ENCODE measurements around the gene CCDC71. TPM values are rescaled to one million over a fixed set of nuclear protein-coding genes. Genes with fewer than 3 reads are reported as not detected.

CCDC71 gene
- total RNA-seq, 1 experiment from 2014 or later: 17.8 TPM

GRCh38 chr3:49162751-49163419, 3.2 kb downstream of the CCDC71 start:
- TF ChIP-seq CTCF (conservative IDR thresholded peaks at IDR 0.05): no peak
- H3K79me2 ChIP-seq (ENCODE audit: low read depth): peaks cover 24% of the 10 kb centered on the region
- ChIA-PET CTCF (no interaction called here), POLR2A (ENCODE audit: unreplicated experiment) (interaction anchor here (0.7 kb wide), 1 partner anchor 138 kb away, joined by 7 read pairs; no protein-coding TSS in a partner anchor)
- no peaks in the 10 kb centered on the region for H3K27me3 ChIP-seq (ENCODE audit: insufficient read depth, low read depth)
- peaks cover 7% of the 10 kb centered on the region; the same call in 1 of the 2 replicates for H3F3A ChIP-seq (ENCODE audit: insufficient read depth, low read depth)
- no peaks in the 10 kb centered on the region for H3K9me3 ChIP-seq (ENCODE audit: insufficient read depth, low read depth)
- no peaks in the 10 kb centered on the region for H3K9me2 ChIP-seq (ENCODE audit: insufficient read depth)
- no TSS peak for BruUV-seq (replicated peaks)
- H3K4me1 ChIP-seq (replicated peaks; ENCODE audit: insufficient read depth): peaks cover 13% of the 10 kb centered on the region; the same call in 1 of the 2 replicates
- no peak overlapping the region for H3K4me3 ChIP-seq
- peaks cover 8% of the 10 kb centered on the region; the same call in 1 of the 2 replicates for H3K36me3 ChIP-seq (ENCODE audit: low read depth)
- H4K20me1 ChIP-seq (ENCODE audit: insufficient read depth): no peaks in the 10 kb centered on the region
- no peak overlapping the region for H2AFZ ChIP-seq
- DNase-seq: no peak
- no peak overlapping the region for H3K27ac ChIP-seq
- H3K4me2 ChIP-seq: no peak overlapping the region
- intact Hi-C loops (cut with micrococcal nuclease; ENCODE audit: unreplicated experiment): no loop called here

- intact Hi-C loops (cut with micrococcal nuclease; ENCODE audit: unreplicated experiment): no loop called here
- no peak overlapping the region for H3K4me3 ChIP-seq
- no peaks in the 10 kb centered on the region for H3K9me3 ChIP-seq (ENCODE audit: insufficient read depth, low read depth)
- no peak overlapping the region for H3K27ac ChIP-seq
- H3K4me1 ChIP-seq (replicated peaks; ENCODE audit: insufficient read depth): peaks cover 13% of the 10 kb centered on the region; the same call in 1 of the 2 replicates
- DNase-seq: no peak
- H3K27me3 ChIP-seq (ENCODE audit: insufficient read depth, low read depth): no peaks in the 10 kb centered on the region
- ChIA-PET CTCF (no interaction called here), POLR2A (ENCODE audit: unreplicated experiment) (interaction anchor here (0.7 kb wide), 1 partner anchor 138 kb away, joined by 7 read pairs; no protein-coding TSS in a partner anchor)
- H3K79me2 ChIP-seq (ENCODE audit: low read depth): peaks cover 24% of the 10 kb centered on the region
- H4K20me1 ChIP-seq (ENCODE audit: insufficient read depth): no peaks in the 10 kb centered on the region
- no peaks in the 10 kb centered on the region for H3K9me2 ChIP-seq (ENCODE audit: insufficient read depth)
- no peak overlapping the region for H3K4me2 ChIP-seq
- H3F3A ChIP-seq (ENCODE audit: insufficient read depth, low read depth): peaks cover 10% of the 10 kb centered on the region; the same call in 1 of the 2 replicates
- TF ChIP-seq EZH2 (IDR thresholded peaks at IDR 0.05; ENCODE audit: low read depth) (no peak), CTCF (conservative IDR thresholded peaks at IDR 0.05) (no peak)
- BruUV-seq (replicated peaks): no TSS peak
- H2AFZ ChIP-seq: no peak overlapping the region
- H3K36me3 ChIP-seq (ENCODE audit: low read depth): peaks cover 8% of the 10 kb centered on the region; the same call in 1 of the 2 replicates
Observed at GRCh38 chr3:49161808-49162530, 4.2 kb downstream of the CCDC71 start.

GRCh38 chr3:49161197-49161596, 4.9 kb downstream of the CCDC71 start:
- H3K4me1 ChIP-seq (replicated peaks; ENCODE audit: insufficient read depth): peaks cover 8% of the 10 kb centered on the region; the same call in 1 of the 2 replicates
- peaks cover 19% of the 10 kb centered on the region for H3K79me2 ChIP-seq (ENCODE audit: low read depth)
- peaks cover 10% of the 10 kb centered on the region; the same call in 1 of the 2 replicates for H3F3A ChIP-seq (ENCODE audit: insufficient read depth, low read depth)
- no peak overlapping the region for H3K27ac ChIP-seq
- no peak overlapping the region for H3K4me3 ChIP-seq
- no peaks in the 10 kb centered on the region for H3K9me3 ChIP-seq (ENCODE audit: insufficient read depth, low read depth)
- ChIA-PET POLR2A (ENCODE audit: unreplicated experiment) (no interaction called here), CTCF (no interaction called here)
- H3K36me3 ChIP-seq (ENCODE audit: low read depth): peaks cover 8% of the 10 kb centered on the region; the same call in 1 of the 2 replicates
- no peaks in the 10 kb centered on the region for H3K9me2 ChIP-seq (ENCODE audit: insufficient read depth)
- H3K4me2 ChIP-seq: no peak overlapping the region
- H3K27me3 ChIP-seq (ENCODE audit: insufficient read depth, low read depth): no peaks in the 10 kb centered on the region
- intact Hi-C loops (cut with micrococcal nuclease; ENCODE audit: unreplicated experiment): no loop called here
- no peaks in the 10 kb centered on the region for H4K20me1 ChIP-seq (ENCODE audit: insufficient read depth)
- BruUV-seq (replicated peaks): no TSS peak
- H2AFZ ChIP-seq: no peak overlapping the region
- TF ChIP-seq EZH2 (IDR thresholded peaks at IDR 0.05; ENCODE audit: low read depth) (no peak), CTCF (conservative IDR thresholded peaks at IDR 0.05) (no peak)
- DNase-seq: no peak
